K562 (cell line): ENCODE results near the gene MLH1. TPM values are rescaled to one million over a fixed set of nuclear protein-coding genes. Genes with fewer than 3 reads are reported as not detected.

Experiments
- ARID3B ChIP-seq: fragments of 250-450 bp; sonication (Bioruptor Pico); IDR thresholded peaks from 2 replicates; pipeline ENCODE4 v1.4.0; 2020; ENCODE audit warnings: borderline replicate concordance
- ARNT ChIP-seq, 2 experiments: fragments of 450-650 bp; IDR thresholded peaks; 2 replicates each; pipeline ENCODE4 v1.6.1; 2016; ENCODE audit warnings: mild to moderate bottlenecking in 1 of 2
- ASH1L ChIP-seq: fragments of 450-650 bp; IDR thresholded peaks from 2 replicates; pipeline ENCODE4 v1.6.1; 2018; ENCODE audit warnings: borderline replicate concordance, mild to moderate bottlenecking, low read depth; ENCODE audit not compliant: partially characterized antibody
- ATF4 ChIP-seq: fragments of 450-650 bp; formaldehyde crosslinking; IDR thresholded peaks from 2 replicates; pipeline ENCODE4 v1.4.0; 2022; ENCODE audit warnings: mild to moderate bottlenecking, moderate library complexity
- CBX1 ChIP-seq: sonication (generic); IDR thresholded peaks from 2 replicates; pipeline ENCODE4 v1.6.1; 2016; ENCODE audit warnings: antibody characterized with exemption, low read depth, mild to moderate bottlenecking
- DIDO1 ChIP-seq: fragments of 450-650 bp; IDR thresholded peaks from 2 replicates; pipeline ENCODE4 v1.6.1; 2016; ENCODE audit warnings: low read depth, missing biosample characterization, missing genetic modification characterization
- EHMT2 ChIP-seq: fragments of 450-650 bp; IDR thresholded peaks from 2 replicates; pipeline ENCODE4 v1.6.1; 2018; ENCODE audit warnings: antibody characterized with exemption
- ETV6 ChIP-seq, 3 experiments: fragments of 150-350 bp in 1 of 3; sonication (generic) in 1 of 3; formaldehyde crosslinking in 1 of 3; IDR thresholded peaks; 2 replicates each; pipeline versions ENCODE4 v1.6.1 to v1.8.0; 2014 to 2022; ENCODE audit warnings: borderline replicate concordance in 2 of 3, low read depth in 2 of 3, antibody characterized with exemption in 1 of 3, low read length in 1 of 3, mild to moderate bottlenecking in 1 of 3, missing genetic modification reagents in 1 of 3
- HNRNPH1 ChIP-seq: fragments of 200-400 bp; formaldehyde crosslinking; optimal IDR thresholded peaks from 2 replicates; pipeline ENCODE3; 2017; ENCODE audit warnings: low read depth, mild to moderate bottlenecking, low read length, moderate library complexity
- KLF6 ChIP-seq: fragments of 250-450 bp; sonication (Bioruptor Pico); IDR thresholded peaks from 2 replicates; pipeline ENCODE4 v1.4.0; 2020; ENCODE audit warnings: mild to moderate bottlenecking, moderate library complexity, borderline replicate concordance
- MIER1 ChIP-seq: fragments of 450-650 bp; IDR thresholded peaks from 2 replicates; pipeline ENCODE4 v1.6.1; 2016; ENCODE audit warnings: antibody characterized with exemption, mild to moderate bottlenecking, low read depth
- NCOA2 ChIP-seq, 2 experiments: fragments of 450-650 bp; IDR thresholded peaks; 2 replicates each; pipeline ENCODE4 v1.6.1; 2018; ENCODE audit warnings: mild to moderate bottlenecking in 2 of 2, moderate library complexity in 1 of 2; ENCODE audit not compliant: partially characterized antibody in 2 of 2
- POLR2B ChIP-seq: fragments of 450-650 bp; IDR thresholded peaks from 2 replicates; pipeline ENCODE4 v1.6.1; 2018; ENCODE audit warnings: low read depth; ENCODE audit not compliant: partially characterized antibody
- POLR3G ChIP-seq: IDR thresholded peaks from 2 replicates; pipeline ENCODE4 v1.6.1; 2011; ENCODE audit not compliant: insufficient read length, insufficient replicate concordance; ENCODE audit errors: extremely low read depth
- PRMT5 ChIP-seq: sonication (generic); formaldehyde crosslinking; IDR thresholded peaks from 2 replicates; pipeline ENCODE4 v1.5.0; 2020; ENCODE audit warnings: missing genetic modification reagents
- RUNX1 ChIP-seq: sonication (generic); IDR thresholded peaks from 2 replicates; pipeline ENCODE4 v1.6.1; 2016; ENCODE audit warnings: antibody characterized with exemption, low read depth
- SP1 ChIP-seq: sonication (generic); formaldehyde crosslinking; IDR thresholded peaks from 2 replicates; pipeline ENCODE4 v1.8.1; 2022; ENCODE audit warnings: mild to moderate bottlenecking, missing genetic modification reagents
- TCF7 ChIP-seq: sonication (generic); IDR thresholded peaks from 2 replicates; pipeline ENCODE4 v1.6.1; 2016; ENCODE audit warnings: antibody characterized with exemption, borderline replicate concordance
- TCFL5 ChIP-seq: fragments of 250-450 bp; sonication (Bioruptor Pico); conservative IDR thresholded peaks from 2 replicates; pipeline ENCODE4 v1.6.1; 2021; ENCODE audit warnings: mild to moderate bottlenecking, moderate library complexity, matching md5 sums
- ZC3H4 ChIP-seq: sonication (generic); formaldehyde crosslinking; IDR thresholded peaks from 2 replicates; pipeline ENCODE4 v1.9.0; 2021; ENCODE audit warnings: missing genetic modification reagents, borderline replicate concordance
- ZHX1 ChIP-seq: fragments of 150-350 bp; conservative IDR thresholded peaks from 2 replicates; pipeline ENCODE4 v1.6.1; 2014; ENCODE audit warnings: low read length
- polyA plus RNA-seq, 8 experiments: library from polyadenylated mRNA; depleted of rRNA in 4 of 8; stranded (reverse) in 5 of 8; unstranded in 3 of 8; fragments of >200 nt; fragmentation: Nextera tagmentation in 2 of 8; fragmentation: Illumina TruSeq in 1 of 8; extraction: Ambion mirVana in 2 of 8; extraction: Trizol in 1 of 8; gene quantifications; 2 replicates each; pipeline versions ENCODE4 v1.2.1 to v1.2.3, GENCODE V29; 2011 to 2014; ENCODE audit warnings: inconsistent platforms in 1 of 8, missing spikeins in 1 of 8
- total RNA-seq, 7 experiments: library from RNA; depleted of rRNA in 6 of 7; stranded (reverse); fragments of >200 nt in 6 of 7; fragmentation: Illumina TruSeq in 2 of 7; extraction: Trizol in 2 of 7; gene quantifications; 2 replicates each; pipeline versions ENCODE4 v1.2.1 to v1.2.3, GENCODE V29; 2011 to 2021; ENCODE audit warnings: low replicate concordance in 1 of 7

The MLH1 gene
- total and polyA plus RNA-seq, 9 of the 15 experiments (the other 6 are each of a cell fraction or from before 2014, with no cell fraction given) = 76.4 to 155 (median 117) TPM

GRCh38 chr3:36969540-36970432 lies 23.5 kb upstream of the MLH1 start (continued):
- TF ChIP-seq ARNT (IDR thresholded peaks at IDR 0.05) = peak in 1 of 2 experiments; percentile 83; a peak in 2 of 4 replicates
- no peak for TF ChIP-seq ASH1L
- TF ChIP-seq TCF7 = no peak
- TF ChIP-seq CBX1 = no peak
- no peak for TF ChIP-seq NCOA2 (IDR thresholded peaks at IDR 0.05; ENCODE audit: partially characterized antibody in 2 of 2)
- no peak for TF ChIP-seq ATF4 (CRISPR knock-in tag)
- no peak for TF ChIP-seq MIER1
- no peak for TF ChIP-seq RUNX1
- TF ChIP-seq ZC3H4 (CRISPR knock-in tag) = no peak
- TF ChIP-seq ZHX1 = no peak
- no peak for TF ChIP-seq ARID3B (CRISPR knock-in tag)
- no peak for TF ChIP-seq PRMT5 (CRISPR knock-in tag)
- no peak for TF ChIP-seq TCFL5
- TF ChIP-seq SP1 = peak; percentile 64
- peak; percentile 86 for TF ChIP-seq EHMT2
- no peak for TF ChIP-seq POLR2B
- TF ChIP-seq DIDO1 (tag) = no peak
- no peak for TF ChIP-seq HNRNPH1
- TF ChIP-seq POLR3G = no peak
- TF ChIP-seq KLF6 (CRISPR knock-in tag) = no peak
- TF ChIP-seq ETV6 (IDR thresholded peaks at IDR 0.05; ENCODE audit: borderline replicate concordance in 1 of 2, low read depth in 2 of 2, low read length in 1 of 2) = no peak
- TF ChIP-seq ETV6 (CRISPR knock-in tag; IDR thresholded peaks at IDR 0.05; ENCODE audit: borderline replicate concordance) = no peak
